Activated T-cell treated with anti-CD3 and anti-CD28 coated beads, Interleukin-2, amount 50 U/mL, for 72 hours (primary cell): Measurements from ENCODE around the gene TIMP2. TPM values are rescaled to one million over a fixed set of nuclear protein-coding genes. Genes with fewer than 3 reads are reported as not detected.
"Not testable (repeated sequence)": the region's sequence is repeated elsewhere in the genome, so short reads cannot be mapped to it uniquely, and the experiment has no call there.

Experiments used
- ATAC-seq, 2 donors: fragments of 150-1000 bp; cut with Tn5 transposase; replicated peaks in 1 of 2; 2 replicates each; pipeline ENCODE4 v1.10.0; 2021; ENCODE audit warnings: moderate library complexity in 2 of 2, mild to moderate bottlenecking in 1 of 2
- DNase-seq, 2 donors: peaks; one replicate each; pipeline ENCODE4 v3.0.0; 2021 to 2022; ENCODE audit warnings: mixed read lengths in 1 of 2
- H3K27ac Mint-ChIP-seq: one replicate; pipeline ENCODE4 v1.8.0; 2022; ENCODE audit warnings: mild to moderate bottlenecking, moderate library complexity, mixed read lengths
- H3K27me3 Mint-ChIP-seq: one replicate; pipeline ENCODE4 v1.8.0; 2022; ENCODE audit warnings: low read depth, mixed read lengths
- H3K36me3 Mint-ChIP-seq, 2 donors: one replicate each; pipeline ENCODE4 v1.8.0; 2022; ENCODE audit warnings: mixed read lengths in 2 of 2, mild to moderate bottlenecking in 1 of 2; ENCODE audit not compliant: insufficient read depth in 2 of 2
- H3K4me1 Mint-ChIP-seq: one replicate; pipeline ENCODE4 v1.8.0; 2022; ENCODE audit warnings: low read depth, mixed read lengths
- H3K4me3 Mint-ChIP-seq, 2 donors: one replicate each; pipeline ENCODE4 v1.8.0; 2022; ENCODE audit warnings: mild to moderate bottlenecking in 2 of 2, mixed read lengths in 2 of 2, moderate library complexity in 2 of 2
- H3K9me3 Mint-ChIP-seq, 2 donors: one replicate each; pipeline ENCODE4 v1.8.0; 2022; ENCODE audit warnings: mixed read lengths in 2 of 2
- total RNA-seq, 2 donors: library from RNA; stranded (reverse); gene quantifications; one replicate each; pipeline ENCODE4 v1.2.3, GENCODE V29; 2022

Gene TIMP2
- total RNA-seq, 2 donors from 2014 or later, result 2.6 to 4.1 TPM

DNA sequence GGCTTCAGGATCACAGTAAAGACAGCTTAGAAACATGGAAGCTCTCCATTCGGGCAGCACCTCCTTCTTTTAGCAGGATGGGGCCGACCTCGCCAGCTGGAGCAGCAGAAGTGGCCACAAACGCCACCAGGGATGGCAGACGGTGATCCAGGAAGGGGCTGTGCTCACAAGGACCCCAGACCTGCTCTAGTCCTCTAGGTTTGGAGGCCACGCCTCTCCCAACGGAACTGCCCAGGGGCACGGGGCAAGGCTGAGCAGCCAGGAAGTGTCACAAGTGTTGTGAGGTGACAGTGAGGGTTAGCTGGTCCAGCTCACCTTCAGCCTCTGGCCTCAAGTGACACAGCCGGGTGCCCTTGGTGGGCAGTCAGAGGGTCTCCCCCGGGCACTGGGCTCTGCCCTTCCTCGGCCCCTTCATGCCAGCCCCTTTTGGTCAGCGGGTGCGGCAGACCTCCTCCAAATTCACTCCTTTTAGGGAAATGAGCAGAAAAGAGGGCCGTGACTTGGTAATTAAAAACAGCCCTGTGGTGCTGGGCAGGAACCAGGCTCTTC is 42.6 kb downstream of the TIMP2 start:
- DNase-seq (no peak), ATAC-seq (no peak)
- H3K27me3 Mint-ChIP-seq, result no peaks in the 10 kb centered on the region
- no peaks in the 10 kb centered on the region for H3K9me3 Mint-ChIP-seq
- no peaks in the 10 kb centered on the region for H3K36me3 Mint-ChIP-seq
- no peak overlapping the region for H3K27ac Mint-ChIP-seq
- H3K4me1 Mint-ChIP-seq, result peaks cover 29% of the 10 kb centered on the region
- peak overlapping the region; percentile 22 to 63 for H3K4me3 Mint-ChIP-seq

- Mint-ChIP-seq H3K36me3 (no peaks in the 10 kb centered on the region), H3K9me3 (no peaks in the 10 kb centered on the region), H3K27me3 (peaks cover 6% of the 10 kb centered on the region), H3K4me3 (peak overlapping the region; percentile 64 to 70), H3K27ac (no peak overlapping the region), H3K4me1 (peaks cover 37% of the 10 kb centered on the region)
- ATAC-seq (peak; percentile 69 to 71), DNase-seq (peak; percentile 29 to 38)
Observed at GRCh38 chr17:78879635-78880186, 45.5 kb downstream of the TIMP2 start.

GRCh38 chr17:78878871-78879527 is 46.2 kb downstream of the TIMP2 start:
- Mint-ChIP-seq H3K27me3 (peaks cover 6% of the 10 kb centered on the region), H3K36me3 (no peaks in the 10 kb centered on the region), H3K4me1 (peaks cover 37% of the 10 kb centered on the region), H3K9me3 (no peaks in the 10 kb centered on the region), H3K27ac (no peak overlapping the region), H3K4me3 (peak overlapping the region; percentile 64 to 70)
- DNase-seq (no peak), ATAC-seq (no peak)

DNA sequence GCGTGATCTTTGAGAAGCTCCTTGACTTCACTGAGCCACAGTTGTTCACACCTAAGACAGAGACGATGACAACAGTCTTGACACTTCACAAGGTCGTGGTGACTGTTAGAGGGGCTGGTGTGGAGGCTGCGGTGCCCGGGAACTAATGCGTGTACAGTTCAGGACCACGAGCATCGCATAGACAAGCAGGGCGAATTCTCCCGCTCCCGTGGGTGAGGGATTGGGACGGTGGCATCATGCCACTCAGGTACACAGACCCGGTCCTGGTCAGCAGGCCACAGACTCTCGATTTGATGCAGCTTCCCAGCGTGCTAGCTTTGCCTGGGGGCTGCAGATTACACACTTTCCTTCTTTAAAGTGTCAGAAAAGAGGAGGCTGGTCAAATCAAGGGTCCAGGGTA is 46.9 kb downstream of the TIMP2 start:
- peaks cover 36% of the 10 kb centered on the region for H3K4me1 Mint-ChIP-seq
- peak overlapping the region in 1 of 2 donors; percentile 70 for H3K4me3 Mint-ChIP-seq
- no peaks in the 10 kb centered on the region for H3K9me3 Mint-ChIP-seq
- ATAC-seq (no peak), DNase-seq (no peak)
- H3K36me3 Mint-ChIP-seq, result no peaks in the 10 kb centered on the region
- peaks cover 6% of the 10 kb centered on the region for H3K27me3 Mint-ChIP-seq
- H3K27ac Mint-ChIP-seq, result no peak overlapping the region

- DNase-seq, H3K36me3 Mint-ChIP-seq, ATAC-seq, H3K4me3 Mint-ChIP-seq, H3K27ac Mint-ChIP-seq, H3K9me3 Mint-ChIP-seq, H3K27me3 Mint-ChIP-seq: not testable (repeated sequence)
- peaks cover 27% of the 10 kb centered on the region for H3K4me1 Mint-ChIP-seq
Observed at GRCh38 chr17:78876954-78877517, 48.2 kb downstream of the TIMP2 start.

DNA sequence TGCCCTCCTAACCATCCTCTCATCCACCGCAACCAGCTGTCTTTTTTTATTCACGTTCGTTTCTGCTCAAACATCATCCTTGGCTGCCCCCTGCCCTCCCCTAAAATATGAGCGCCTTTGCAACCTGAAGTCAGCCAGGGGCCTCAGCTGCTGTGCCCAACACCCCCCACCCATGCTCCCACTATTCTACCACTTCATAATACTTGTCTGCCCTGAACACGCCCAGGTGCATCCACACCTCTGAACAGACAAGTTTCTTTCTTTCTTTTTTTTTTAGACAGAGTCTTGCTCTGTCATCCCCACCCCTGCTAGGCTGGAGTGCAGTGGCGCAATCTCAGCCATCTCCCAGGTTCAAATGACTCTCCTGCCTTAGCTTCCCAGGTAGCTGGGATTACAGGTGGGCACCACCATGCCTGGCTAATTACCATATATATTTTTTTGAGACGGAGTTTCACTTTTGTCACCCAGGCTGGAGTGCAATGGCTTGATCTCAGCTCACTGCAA is 49.0 kb downstream of the TIMP2 start:
- Mint-ChIP-seq H3K27ac (no peak overlapping the region), H3K4me3 (no peak overlapping the region), H3K27me3 (peaks cover 6% of the 10 kb centered on the region), H3K4me1 (peaks cover 27% of the 10 kb centered on the region), H3K9me3 (no peaks in the 10 kb centered on the region), H3K36me3 (peaks cover 0 to 1% of the 10 kb centered on the region in 2 donors)
- ATAC-seq (no peak), DNase-seq (no peak)

- Mint-ChIP-seq H3K4me1 (peaks cover 27% of the 10 kb centered on the region), H3K36me3 (peaks cover 0 to 1% of the 10 kb centered on the region in 2 donors), H3K4me3 (peak overlapping the region in 1 of 2 donors; percentile 27), H3K27ac (no peak overlapping the region), H3K9me3 (no peaks in the 10 kb centered on the region), H3K27me3 (peaks cover 6% of the 10 kb centered on the region)
- DNase-seq (no peak), ATAC-seq (no peak)
Observed at GRCh38 chr17:78875363-78876093, 49.7 kb downstream of the TIMP2 start.

DNA sequence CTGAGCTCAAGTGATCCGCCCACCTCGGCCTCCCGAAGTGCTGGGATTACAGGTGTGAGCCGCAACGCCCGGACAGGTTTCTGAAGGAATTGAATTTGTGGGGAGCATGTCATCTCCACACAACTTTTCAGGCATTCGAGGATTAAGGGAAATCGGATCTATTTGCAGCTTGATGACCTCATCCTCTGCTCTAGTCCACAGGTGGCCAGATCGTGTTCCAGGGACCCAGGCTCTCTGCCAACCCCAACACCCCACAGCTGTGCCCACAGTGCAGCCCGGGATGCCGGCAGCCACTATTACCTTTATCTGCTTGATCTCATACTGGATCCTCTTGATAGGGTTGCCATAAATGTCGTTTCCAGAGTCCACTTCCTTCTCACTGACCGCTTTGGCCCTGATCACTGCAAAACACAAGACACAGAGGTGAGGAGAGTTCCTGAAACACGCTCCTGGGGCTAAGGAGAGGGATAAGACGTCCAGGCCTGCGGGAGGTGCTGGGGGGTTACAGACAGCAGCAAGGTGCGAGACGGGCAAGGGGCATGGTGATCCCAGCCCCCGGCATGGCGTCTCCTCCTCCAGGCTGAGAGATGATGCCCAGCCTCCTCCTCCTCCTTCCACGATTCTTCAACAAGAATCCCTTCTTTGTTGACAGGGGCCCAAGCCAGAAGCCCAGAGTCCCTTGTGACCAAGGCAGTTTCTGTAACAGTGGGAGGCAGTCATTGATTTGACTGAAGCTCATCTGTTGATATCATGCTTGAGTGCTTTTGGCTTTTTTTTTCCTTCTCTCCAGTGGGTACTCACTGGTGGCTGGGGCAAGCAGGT is 51.5 kb downstream of the TIMP2 start:
- Mint-ChIP-seq H3K4me1 (peaks cover 10% of the 10 kb centered on the region), H3K27ac (no peak overlapping the region)
- no peak for ATAC-seq

DNA sequence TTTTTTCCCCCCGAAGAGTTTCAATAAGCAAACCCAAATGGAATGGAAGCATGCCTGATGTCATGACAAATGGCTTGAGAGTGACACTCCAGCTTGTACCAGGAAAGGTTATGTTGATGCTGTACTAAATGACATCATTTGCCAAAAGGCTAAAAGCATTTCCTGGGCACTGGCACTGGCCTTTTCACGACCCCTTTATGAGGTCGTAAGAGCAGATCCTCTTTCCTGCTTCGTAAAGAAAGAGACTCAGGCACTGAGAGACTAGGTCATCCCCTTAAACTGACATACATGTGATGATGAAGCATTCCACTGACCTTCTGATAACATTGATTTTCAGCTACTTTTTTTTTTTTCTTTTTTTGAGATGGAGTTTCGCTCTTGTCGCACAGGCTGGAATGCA is 52.7 kb downstream of the TIMP2 start:
- Mint-ChIP-seq H3K27ac (no peak overlapping the region), H3K36me3 (peaks cover 0 to 1% of the 10 kb centered on the region in 2 donors), H3K27me3 (peaks cover 6% of the 10 kb centered on the region), H3K4me3 (no peak overlapping the region), H3K4me1 (peaks cover 9% of the 10 kb centered on the region), H3K9me3 (no peaks in the 10 kb centered on the region)
- ATAC-seq, result no peak
- no peak for DNase-seq

More for the DNA sequence above, 51.5 kb downstream of the TIMP2 start:
- H3K36me3 Mint-ChIP-seq, result peaks cover 0 to 1% of the 10 kb centered on the region in 2 donors
- peaks cover 6% of the 10 kb centered on the region for H3K27me3 Mint-ChIP-seq
- DNase-seq, result no peak
- H3K9me3 Mint-ChIP-seq, result no peaks in the 10 kb centered on the region
- no peak overlapping the region for H3K4me3 Mint-ChIP-seq

DNA sequence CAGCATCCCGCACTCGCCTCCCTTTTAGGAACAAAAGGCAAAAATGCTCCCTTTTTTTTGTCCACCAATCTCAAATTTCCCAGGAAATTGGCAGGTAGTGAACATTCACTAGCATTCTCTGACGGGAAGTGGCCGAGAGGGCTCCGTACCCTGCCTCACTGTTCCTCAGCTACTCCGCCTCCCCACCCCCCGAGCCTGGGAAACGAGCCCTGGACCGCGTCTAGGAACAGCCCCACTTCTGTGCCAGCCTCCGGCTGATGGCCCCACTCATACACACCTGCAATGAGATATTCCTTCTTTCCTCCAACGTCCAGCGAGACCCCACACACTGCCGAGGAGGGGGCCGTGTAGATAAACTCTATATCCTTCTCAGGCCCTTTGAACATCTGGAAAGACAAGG is 54.6 kb downstream of the TIMP2 start:
- no peak for DNase-seq
- H3K4me1 Mint-ChIP-seq, result peaks cover 2% of the 10 kb centered on the region
- no peak for ATAC-seq
- no peaks in the 10 kb centered on the region for H3K27me3 Mint-ChIP-seq
- H3K4me3 Mint-ChIP-seq, result no peak overlapping the region
- no peaks in the 10 kb centered on the region for H3K9me3 Mint-ChIP-seq
- no peak overlapping the region for H3K27ac Mint-ChIP-seq
- peaks cover 0 to 1% of the 10 kb centered on the region in 2 donors for H3K36me3 Mint-ChIP-seq

GRCh38 chr17:78868391-78868790 is 56.8 kb downstream of the TIMP2 start:
- Mint-ChIP-seq H3K9me3 (no peaks in the 10 kb centered on the region), H3K36me3 (peaks cover 0 to 1% of the 10 kb centered on the region in 2 donors), H3K4me3 (no peak overlapping the region), H3K27me3 (no peaks in the 10 kb centered on the region), H3K27ac (no peak overlapping the region), H3K4me1 (no peaks in the 10 kb centered on the region)
- no peak for ATAC-seq
- no peak for DNase-seq

GRCh38 chr17:78867046-78867445 is 58.1 kb downstream of the TIMP2 start:
- not testable (repeated sequence) for H3K4me1 Mint-ChIP-seq, H3K4me3 Mint-ChIP-seq, H3K9me3 Mint-ChIP-seq, H3K36me3 Mint-ChIP-seq, DNase-seq, ATAC-seq, H3K27ac Mint-ChIP-seq, H3K27me3 Mint-ChIP-seq
